Small intestine (tissue), 7 donors: Measurements from ENCODE around the gene SNAP29. TPM values are rescaled to one million over a fixed set of nuclear protein-coding genes. Genes with fewer than 3 reads are reported as not detected.
"Not testable (repeated sequence)": the region's sequence is repeated elsewhere in the genome, so short reads cannot be mapped to it uniquely, and the experiment has no call there.

Experiments
- DNase-seq, 2 donors: peaks; one replicate each; pipeline versions ENCODE4 v3.0.0 to v3.0.0-alpha.2; 2013
- FAIRE-seq: peaks from 2 replicates; lab custom pipeline; 2012; peaks lifted over from hg19 to GRCh38; lab: Jason Lieb, UNC
- H3K27ac ChIP-seq, 3 donors: one replicate each; pipeline ENCODE4 v1.5.1; 2013; ENCODE audit warnings: low read length in 2 of 3, mild to moderate bottlenecking in 2 of 3, control low read depth in 1 of 3, inconsistent platforms in 1 of 3, low read depth in 1 of 3, moderate library complexity in 1 of 3
- H3K27me3 ChIP-seq, 3 donors: one replicate each; pipeline ENCODE4 v1.6.1; 2013; ENCODE audit warnings: low read length in 3 of 3, inconsistent platforms in 1 of 3; ENCODE audit not compliant: control insufficient read depth in 3 of 3, insufficient read depth in 3 of 3
- H3K36me3 ChIP-seq, 3 donors: one replicate each; pipeline ENCODE4 v1.6.1; 2013; ENCODE audit warnings: low read length in 3 of 3, inconsistent platforms in 1 of 3, low read depth in 1 of 3, mild to moderate bottlenecking in 1 of 3, moderate library complexity in 1 of 3; ENCODE audit not compliant: control insufficient read depth in 3 of 3, insufficient read depth in 2 of 3
- H3K4me1 ChIP-seq, 3 donors: one replicate each; pipeline ENCODE4 v1.6.1; 2013; ENCODE audit warnings: low read length in 2 of 3, inconsistent platforms in 1 of 3, low read depth in 1 of 3, mild to moderate bottlenecking in 1 of 3, moderate library complexity in 1 of 3; ENCODE audit not compliant: control insufficient read depth in 3 of 3, insufficient read depth in 2 of 3
- H3K4me3 ChIP-seq, 3 donors: one replicate each; pipeline ENCODE4 v1.5.1; 2013; ENCODE audit warnings: low read length in 3 of 3, control low read depth in 1 of 3, inconsistent platforms in 1 of 3, low read depth in 1 of 3, mild to moderate bottlenecking in 1 of 3, moderate library complexity in 1 of 3
- H3K9me3 ChIP-seq, 2 donors: one replicate each; pipeline ENCODE4 v1.6.1; 2013; ENCODE audit warnings: low read depth in 1 of 2, low read length in 1 of 2; ENCODE audit not compliant: control insufficient read depth in 2 of 2, insufficient read depth in 1 of 2
- WGBS, 3 donors: extraction: QIAGEN DNeasy Blood & Tissue Kit; methylation state at CpG; one replicate each; pipeline ENCODE4 v1.1.7; 2013; 5-methylcytosine and 5-hydroxymethylcytosine counted together
- polyA plus RNA-seq, 4 donors: library from polyadenylated mRNA; stranded (reverse) in 3 of 4; unstranded in 1 of 4; fragments of 200-250 nt in 3 of 4; fragments of 120-200 nt in 1 of 4; gene quantifications; one replicate each; pipeline versions ENCODE4 v1.2.1 to v1.2.3, GENCODE V29; 2013
- donor health status: healthy with polysubstance abuse.
- donor health status: control.
- donor health status: control.
- donor health status: Bipolar disorder and iron deficiency.
- donor health status: healthy.

The SNAP29 gene
- polyA plus RNA-seq, 4 donors = 13.8 to 32.2 (median 18.2) TPM

DNA sequence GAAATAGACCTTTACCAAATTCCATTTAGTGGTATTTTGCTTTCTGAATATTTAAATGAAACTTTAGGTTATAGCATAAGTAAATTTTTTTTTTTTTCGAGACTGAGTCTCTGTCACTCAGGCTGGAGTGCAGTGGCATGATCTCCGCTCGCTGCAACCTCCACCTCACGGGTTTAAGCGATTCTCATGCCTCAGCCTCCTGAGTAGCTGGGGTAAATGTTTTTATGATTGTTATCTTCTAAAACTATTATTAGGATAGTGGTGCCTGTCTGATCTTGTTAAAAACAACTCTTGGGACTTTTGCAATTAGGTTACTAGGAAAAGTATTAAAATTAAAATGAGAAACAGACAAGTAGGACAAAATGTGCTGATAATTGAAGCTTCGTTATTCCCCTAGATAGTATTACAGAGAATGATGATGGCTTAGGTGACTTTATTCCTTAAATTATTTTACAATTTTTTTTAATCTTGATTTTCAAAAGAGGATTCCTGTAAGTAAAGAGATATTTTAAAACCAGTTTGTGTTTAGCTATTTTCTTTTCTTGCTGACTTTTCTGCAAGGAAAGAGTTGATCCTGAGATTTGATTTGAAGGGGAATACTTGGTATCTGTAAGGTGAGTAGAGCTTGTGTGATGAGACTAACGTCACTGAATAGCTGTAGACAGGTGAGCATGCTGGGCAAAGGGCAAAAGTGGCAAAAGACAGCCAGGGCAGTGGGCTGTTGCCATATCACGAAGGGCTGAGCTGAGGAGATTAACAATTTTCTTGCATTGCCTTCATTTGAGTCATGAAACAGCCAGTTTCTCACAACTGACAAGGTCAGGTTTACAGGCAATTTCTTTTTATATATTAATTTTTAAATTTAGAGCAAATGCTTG lies 79.2 kb downstream of the SNAP29 start:
- Histone ChIP-seq H3K4me1 (peaks cover 11 to 39% (median 11%) of the 10 kb centered on the region in 3 donors), H3K27ac (peak overlapping the region in 2 of 3 donors; percentile 55 to 79), H3K4me3 (no peak overlapping the region), H3K36me3 (peaks cover 0 to 50% (median 10%) of the 10 kb centered on the region in 3 donors), H3K9me3 (no peaks in the 10 kb centered on the region), H3K27me3 (no peaks in the 10 kb centered on the region)
- 46 to 75% (median 62%) methylated on average over 8 of the region's 8 CpGs for WGBS, 3 donors
- DNase-seq = peak; percentile 67 to 73
- FAIRE-seq = no peak

DNA sequence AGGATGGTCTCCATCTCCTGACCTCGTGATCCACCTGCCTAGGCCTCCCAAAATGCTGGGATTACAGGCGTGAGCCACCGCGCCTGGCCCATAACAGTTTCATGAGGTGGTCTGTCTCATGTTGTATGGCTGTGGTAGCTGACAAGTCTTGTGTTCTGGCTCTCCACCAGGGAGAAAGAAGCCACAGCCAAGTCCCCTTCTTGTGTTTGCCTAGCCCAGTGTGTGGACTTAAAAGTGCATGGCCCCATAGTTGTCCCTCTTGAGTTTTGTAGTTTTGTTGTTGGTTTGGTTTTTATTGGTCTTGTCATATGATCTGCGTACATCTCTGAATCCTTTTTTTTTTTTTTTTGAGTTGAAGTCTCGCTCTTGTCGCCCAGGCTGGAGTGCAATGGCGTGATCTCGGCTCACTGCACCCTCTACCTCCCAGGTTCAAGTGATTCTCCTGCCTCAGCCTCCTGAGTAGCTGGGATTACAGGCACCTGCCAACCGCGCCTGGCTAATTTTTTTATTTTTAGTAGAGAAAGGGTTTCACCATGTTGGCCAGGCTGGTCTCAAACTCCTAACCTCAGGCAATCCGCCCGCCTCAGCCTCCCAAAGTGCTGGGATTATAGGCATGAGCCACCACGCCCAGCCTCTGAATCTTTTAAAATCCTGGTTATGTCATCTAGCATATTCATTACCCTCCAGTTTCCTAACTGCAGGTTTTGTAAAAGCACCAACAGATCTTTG lies 80.8 kb downstream of the SNAP29 start:
- Histone ChIP-seq H3K36me3 (peaks cover 0 to 48% (median 5%) of the 10 kb centered on the region in 3 donors), H3K4me1 (peaks cover 11 to 39% (median 15%) of the 10 kb centered on the region in 3 donors), H3K27ac (peak overlapping the region in 1 of 3 donors; percentile 50)
- H3K27me3 ChIP-seq, H3K9me3 ChIP-seq, H3K4me3 ChIP-seq, FAIRE-seq, DNase-seq: not testable (repeated sequence)
- WGBS, 3 donors = 91 to 94% (median 93%) methylated on average over 14 of the region's 14 CpGs

DNA sequence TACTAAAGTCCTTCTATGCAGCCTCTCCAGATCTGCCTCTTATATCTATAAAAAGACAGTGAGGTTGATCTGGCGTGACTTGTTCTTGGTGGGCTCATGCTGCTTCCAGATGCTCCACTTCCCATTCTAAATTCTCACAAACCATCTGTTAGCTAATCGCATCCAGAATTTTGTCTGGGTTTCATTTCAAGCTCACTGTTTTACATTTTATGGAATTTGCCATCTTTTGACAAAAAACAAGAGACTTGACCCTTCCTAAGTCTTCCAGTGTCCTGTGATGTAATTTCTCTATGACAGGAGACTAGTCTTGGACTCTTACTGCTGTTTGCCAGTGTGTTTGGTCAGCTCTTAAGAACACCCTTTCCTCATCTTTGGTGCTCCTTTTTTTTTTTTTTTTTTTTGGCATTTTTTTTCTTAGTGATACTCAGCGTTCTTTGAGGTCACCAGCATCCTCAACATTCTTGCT lies 81.4 kb downstream of the SNAP29 start:
- FAIRE-seq = no peak
- peaks cover 11 to 40% (median 15%) of the 10 kb centered on the region in 3 donors for H3K4me1 ChIP-seq
- H3K9me3 ChIP-seq = no peaks in the 10 kb centered on the region
- H3K36me3 ChIP-seq = peaks cover 0 to 46% (median 3%) of the 10 kb centered on the region in 3 donors
- H3K27ac ChIP-seq = peak overlapping the region in 1 of 3 donors; percentile 29
- H3K27me3 ChIP-seq = no peaks in the 10 kb centered on the region
- no peak for DNase-seq
- no peak overlapping the region for H3K4me3 ChIP-seq
- WGBS, 3 donors = 63 to 76% (median 69%) methylated on average over 3 of the region's 3 CpGs

Other genes starting within 250 kb of the SNAP29 start
- gene SERPIND1, start 84.9 kb upstream of the SNAP29 start, polyA plus RNA-seq = under 1 TPM in 2 of 4 donors, not detected in 2; 0.04 to 0.16 TPM
- gene PI4KA, start 196 bp upstream of the SNAP29 start, polyA plus RNA-seq = 10 to 100 TPM; 40.5 to 82.0 (median 45.8) TPM
- 10 to 100 TPM; 18.6 to 57.8 (median 22.0) TPM for gene CRKL, start 58.4 kb downstream of the SNAP29 start, polyA plus RNA-seq
- gene AIFM3, start 108.2 kb downstream of the SNAP29 start, polyA plus RNA-seq = 1 to 10 TPM; 5.1 to 9.4 (median 6.1) TPM
- gene LZTR1, start 123.3 kb downstream of the SNAP29 start, polyA plus RNA-seq = 10 to 100 TPM; 22.7 to 38.0 (median 28.7) TPM
- 10 to 100 TPM; 27.0 to 43.2 (median 30.8) TPM for gene THAP7, start 143.1 kb downstream of the SNAP29 start, polyA plus RNA-seq
- under 1 TPM in 2 of 4 donors, not detected in 2; 0.62 to 0.84 TPM for gene P2RX6, start 156.2 kb downstream of the SNAP29 start, polyA plus RNA-seq
- gene SLC7A4, start 173.6 kb downstream of the SNAP29 start, polyA plus RNA-seq = 10 to 100 TPM in 1 of 4 donors, 1 to 10 TPM in 1, under 1 TPM in 1, not detected in 1; 0.27 to 40.2 (median 2.3) TPM
- gene LRRC74B, start 186.9 kb downstream of the SNAP29 start, polyA plus RNA-seq = under 1 TPM in 2 of 4 donors, not detected in 2; 0.16 to 0.27 TPM